GM12878 (cell line): ENCODE results near the gene NAA60. TPM values are rescaled to one million over a fixed set of nuclear protein-coding genes. Genes with fewer than 3 reads are reported as not detected.

Experiments
- ATF3 ChIP-seq: IDR thresholded peaks from 2 replicates; pipeline ENCODE4 v1.6.1; 2011; ENCODE audit warnings: low read depth, mild to moderate bottlenecking, low read length, moderate library complexity, borderline replicate concordance; ENCODE audit errors: extremely low read depth
- CBX5 ChIP-seq: sonication (generic); IDR thresholded peaks from 2 replicates; pipeline ENCODE4 v1.6.1; 2016; ENCODE audit warnings: low read depth, moderate library complexity, mild to moderate bottlenecking, inconsistent platforms
- CREB1 ChIP-seq: IDR thresholded peaks from 2 replicates; pipeline ENCODE4 v1.6.1; 2012; ENCODE audit warnings: low read depth, mild to moderate bottlenecking, inconsistent platforms
- IRF4 ChIP-seq: IDR thresholded peaks from 2 replicates; pipeline ENCODE4 v1.6.1; 2011; ENCODE audit warnings: low read depth, low read length
- MEF2B ChIP-seq: fragments of 450-650 bp; IDR thresholded peaks from 2 replicates; pipeline ENCODE4 v1.6.1; 2018; ENCODE audit warnings: mild to moderate bottlenecking, moderate library complexity; ENCODE audit not compliant: partially characterized antibody, poor library complexity, severe bottlenecking
- PBX3 ChIP-seq: IDR thresholded peaks from 2 replicates; pipeline ENCODE4 v1.6.1; 2011; ENCODE audit warnings: mild to moderate bottlenecking, low read depth, low read length, moderate library complexity; ENCODE audit not compliant: insufficient replicate concordance
- RCOR1 ChIP-seq: conservative IDR thresholded peaks from 2 replicates; pipeline ENCODE4 v1.6.1; 2012; ENCODE audit warnings: low read depth, low read length, improper control_type of control experiment
- REST ChIP-seq: IDR thresholded peaks from 2 replicates; pipeline ENCODE4 v1.6.1; 2012; ENCODE audit warnings: mild to moderate bottlenecking, low read depth, low read length
- RFX5 ChIP-seq: IDR thresholded peaks from 2 replicates; pipeline ENCODE4 v1.6.1; 2011; ENCODE audit warnings: low read depth, low read length, improper control_type of control experiment
- SMARCA5 ChIP-seq: fragments of 450-650 bp; IDR thresholded peaks from 2 replicates; pipeline ENCODE4 v1.6.1; 2017; ENCODE audit warnings: mild to moderate bottlenecking
- SMC3 ChIP-seq: IDR thresholded peaks from 2 replicates; pipeline ENCODE4 v1.6.1; 2011; ENCODE audit warnings: low read length, improper control_type of control experiment, borderline replicate concordance
- SPI1 ChIP-seq: IDR thresholded peaks from 2 replicates; pipeline ENCODE4 v1.6.1; 2011; ENCODE audit warnings: low read depth, mild to moderate bottlenecking, low read length, moderate library complexity, borderline replicate concordance; ENCODE audit not compliant: insufficient read depth
- SREBF1 ChIP-seq: IDR thresholded peaks from 2 replicates; pipeline ENCODE4 v1.6.1; 2012; ENCODE audit warnings: mild to moderate bottlenecking, low read length
- TCF7 ChIP-seq: IDR thresholded peaks from 2 replicates; pipeline ENCODE4 v1.6.1; 2014; ENCODE audit warnings: antibody characterized with exemption, borderline replicate concordance
- ZBTB40 ChIP-seq: fragments of 450-650 bp; IDR thresholded peaks from 2 replicates; pipeline ENCODE4 v1.6.1; 2016; ENCODE audit warnings: mild to moderate bottlenecking, moderate library complexity, borderline replicate concordance
- polyA plus RNA-seq, 11 experiments: library from polyadenylated mRNA; depleted of rRNA in 4 of 11; unstranded in 6 of 11; stranded (reverse) in 5 of 11; fragments of >200 nt; fragmentation: Nextera tagmentation in 4 of 11; fragmentation: Illumina TruSeq in 1 of 11; extraction: Ambion mirVana in 4 of 11; extraction: Trizol in 1 of 11; gene quantifications; 1 replicate in 1 of 11; 2 replicates in 10 of 11; pipeline versions ENCODE4 v1.2.1 to v1.2.3, GENCODE V29; 2011 to 2016; ENCODE audit warnings: inconsistent platforms in 2 of 11, missing spikeins in 2 of 11, low read depth in 1 of 11
- total RNA-seq, 4 experiments: library from RNA; depleted of rRNA in 3 of 4; stranded (reverse); fragments of >200 nt in 3 of 4; fragmentation: Illumina TruSeq in 1 of 4; extraction: Trizol in 1 of 4; gene quantifications; 2 replicates each; pipeline versions ENCODE4 v1.2.1 to v1.2.3, GENCODE V29; 2013 to 2021
- TF ChIP-seq, protein P1 (sequence below): fragments of 450-650 bp; IDR thresholded peaks from 2 replicates; pipeline ENCODE4 v1.6.1; 2018; ENCODE audit warnings: mild to moderate bottlenecking, low read depth, moderate library complexity; ENCODE audit not compliant: partially characterized antibody

Gene NAA60
- total and polyA plus RNA-seq, 10 of the 15 experiments (the other 5 are each of a cell fraction or from before 2014, with no cell fraction given) = 6.2 to 43.1 (median 34.6) TPM

GRCh38 chr16:3431779-3432219, 11.7 kb upstream of the NAA60 start (continued):
- TF ChIP-seq, protein P1, sequence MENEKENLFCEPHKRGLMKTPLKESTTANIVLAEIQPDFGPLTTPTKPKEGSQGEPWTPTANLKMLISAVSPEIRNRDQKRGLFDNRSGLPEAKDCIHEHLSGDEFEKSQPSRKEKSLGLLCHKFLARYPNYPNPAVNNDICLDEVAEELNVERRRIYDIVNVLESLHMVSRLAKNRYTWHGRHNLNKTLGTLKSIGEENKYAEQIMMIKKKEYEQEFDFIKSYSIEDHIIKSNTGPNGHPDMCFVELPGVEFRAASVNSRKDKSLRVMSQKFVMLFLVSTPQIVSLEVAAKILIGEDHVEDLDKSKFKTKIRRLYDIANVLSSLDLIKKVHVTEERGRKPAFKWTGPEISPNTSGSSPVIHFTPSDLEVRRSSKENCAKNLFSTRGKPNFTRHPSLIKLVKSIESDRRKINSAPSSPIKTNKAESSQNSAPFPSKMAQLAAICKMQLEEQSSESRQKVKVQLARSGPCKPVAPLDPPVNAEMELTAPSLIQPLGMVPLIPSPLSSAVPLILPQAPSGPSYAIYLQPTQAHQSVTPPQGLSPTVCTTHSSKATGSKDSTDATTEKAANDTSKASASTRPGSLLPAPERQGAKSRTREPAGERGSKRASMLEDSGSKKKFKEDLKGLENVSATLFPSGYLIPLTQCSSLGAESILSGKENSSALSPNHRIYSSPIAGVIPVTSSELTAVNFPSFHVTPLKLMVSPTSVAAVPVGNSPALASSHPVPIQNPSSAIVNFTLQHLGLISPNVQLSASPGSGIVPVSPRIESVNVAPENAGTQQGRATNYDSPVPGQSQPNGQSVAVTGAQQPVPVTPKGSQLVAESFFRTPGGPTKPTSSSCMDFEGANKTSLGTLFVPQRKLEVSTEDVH = no peak
- TF ChIP-seq SMARCA5 (no peak), RFX5 (no peak), ATF3 (no peak), IRF4 (0 out of 2 replicates have a peak, but pooled peaks have one; percentile 37), RCOR1 (no peak), CBX5 (0 out of 2 replicates have a peak, but pooled peaks have one; percentile 52), MEF2B (no peak), SMC3 (no peak), SREBF1 (no peak), REST (no peak), ZBTB40 (peak; percentile 74; the same call in 1 of the 2 replicates), SPI1 (no peak), PBX3 (no peak), CREB1 (0 out of 2 replicates have a peak, but pooled peaks have one; percentile 14), TCF7 (no peak)
